SK-N-SH (cell line): ENCODE data around the gene DCDC1. TPM values are rescaled to one million over a fixed set of nuclear protein-coding genes. Genes with fewer than 3 reads are reported as not detected.

Experiments used
- CTCF ChIA-PET: fragments of 300-600, 350-600 bp; formaldehyde crosslinking; extraction: SDS; loops from one replicate; lab custom pipeline; 2021; lab: Yijun Ruan, JAX
- POLR2A ChIA-PET: fragments of 350-600 bp; sonication (Branson Sonifier 250); formaldehyde crosslinking; extraction: SDS; loops from one replicate; lab custom pipeline; 2020; ENCODE audit warnings: antibody characterized with exemption, inconsistent platforms; lab: Yijun Ruan, JAX
- DNase-seq: peaks from one replicate; pipeline ENCODE4 v3.0.0; 2012
- H2AFZ ChIP-seq: fragments of 200-600 bp; sonication (generic); 2 replicates; pipeline ENCODE4 v1.8.1; 2016; ENCODE audit warnings: antibody characterized with exemption, mild to moderate bottlenecking, low read depth
- H3F3A ChIP-seq: fragments of 200-600 bp; sonication (generic); replicated peaks from 2 replicates; pipeline ENCODE3; 2016; ENCODE audit warnings: antibody characterized with exemption, mild to moderate bottlenecking; ENCODE audit not compliant: insufficient read depth
- H3K27ac ChIP-seq, 2 experiments: fragments of 200-500 bp in 1 of 2; fragments of 200-600 bp in 1 of 2; sonication (Bioruptor generic) in 1 of 2; sonication (generic), shearing (Covaris generic) in 1 of 2; 2 replicates each; pipeline versions ENCODE4 v1.5.1 to v1.6.1; 2014 to 2016; ENCODE audit warnings: low read depth in 2 of 2, inconsistent platforms in 1 of 2, low read length in 1 of 2, mild to moderate bottlenecking in 1 of 2, mixed read lengths in 1 of 2
- H3K27me3 ChIP-seq: fragments of 200-600 bp; sonication (generic), shearing (Covaris generic); 2 replicates; pipeline ENCODE4 v1.6.1; 2016; ENCODE audit warnings: mixed run types; ENCODE audit not compliant: insufficient read depth
- H3K36me3 ChIP-seq, 2 experiments: fragments of 200-500 bp in 1 of 2; fragments of 200-600 bp in 1 of 2; sonication (Bioruptor generic) in 1 of 2; sonication (generic) in 1 of 2; replicated peaks in 1 of 2; 2 replicates each; pipeline versions ENCODE3 to v1.5.1; 2014 to 2016; ENCODE audit warnings: low read length in 1 of 2, mild to moderate bottlenecking in 1 of 2; ENCODE audit not compliant: insufficient read depth in 2 of 2, control insufficient read depth in 1 of 2
- H3K4me1 ChIP-seq, 2 experiments: fragments of 200-500 bp in 1 of 2; fragments of 200-600 bp in 1 of 2; sonication (Bioruptor generic) in 1 of 2; sonication (generic), shearing (Covaris generic) in 1 of 2; 2 replicates each; pipeline versions ENCODE4 v1.5.1 to v1.6.1; 2014 to 2016; ENCODE audit warnings: low read depth in 1 of 2, low read length in 1 of 2, mixed run types in 1 of 2; ENCODE audit not compliant: insufficient read depth in 2 of 2, control insufficient read depth in 1 of 2
- H3K4me2 ChIP-seq: fragments of 200-600 bp; sonication (generic), shearing (Covaris generic); 2 replicates; pipeline ENCODE4 v1.6.1; 2017; ENCODE audit warnings: mixed run types
- H3K4me3 ChIP-seq, 2 experiments: fragments of 200-500 bp in 1 of 2; fragments of 200-600 bp in 1 of 2; sonication (Bioruptor generic) in 1 of 2; sonication (generic), shearing (Covaris generic) in 1 of 2; 2 replicates each; pipeline versions ENCODE4 v1.5.1 to v1.8.1; 2014 to 2016; ENCODE audit warnings: low read depth in 2 of 2, inconsistent platforms in 1 of 2, low read length in 1 of 2, mild to moderate bottlenecking in 1 of 2, mixed read lengths in 1 of 2, moderate library complexity in 1 of 2
- H3K79me2 ChIP-seq: fragments of 200-600 bp; sonication (generic); 2 replicates; pipeline ENCODE4 v1.8.1; 2017; ENCODE audit warnings: mild to moderate bottlenecking; ENCODE audit not compliant: insufficient read depth
- H3K9ac ChIP-seq: fragments of 200-600 bp; sonication (generic); 2 replicates; pipeline ENCODE4 v1.6.1; 2017; ENCODE audit warnings: mixed run types
- H3K9me2 ChIP-seq: fragments of 200-600 bp; sonication (generic); 2 replicates; pipeline ENCODE4 v1.6.1; 2017; ENCODE audit warnings: mixed run types
- H3K9me3 ChIP-seq: fragments of 200-600 bp; sonication (generic); 2 replicates; pipeline ENCODE4 v1.6.1; 2017; ENCODE audit warnings: mixed run types, mild to moderate bottlenecking, moderate library complexity
- H4K20me1 ChIP-seq: fragments of 200-600 bp; sonication (generic); 2 replicates; pipeline ENCODE4 v1.6.1; 2017; ENCODE audit warnings: mild to moderate bottlenecking, mixed run types; ENCODE audit not compliant: insufficient read depth
- CHD2 ChIP-seq: fragments of 150-350 bp; IDR thresholded peaks from 2 replicates; pipeline ENCODE4 v1.6.1; 2018; ENCODE audit warnings: low read length; ENCODE audit not compliant: partially characterized antibody
- CTCF ChIP-seq: fragments of 200-600 bp; sonication (generic); IDR thresholded peaks from 2 replicates; pipeline ENCODE4 v1.6.1; 2017; ENCODE audit warnings: antibody characterized with exemption, mild to moderate bottlenecking, moderate library complexity
- ELF1 ChIP-seq: IDR thresholded peaks from 2 replicates; pipeline ENCODE4 v1.4.0; 2012
- FOSL2 ChIP-seq: IDR thresholded peaks from 2 replicates; pipeline ENCODE4 v1.4.0; 2012; ENCODE audit warnings: low read depth, mild to moderate bottlenecking, moderate library complexity, borderline replicate concordance
- GABPA ChIP-seq: IDR thresholded peaks from 2 replicates; pipeline ENCODE4 v1.4.0; 2012; ENCODE audit warnings: low read depth, mild to moderate bottlenecking
- JUND ChIP-seq: IDR thresholded peaks from 2 replicates; pipeline ENCODE4 v1.4.0; 2012
- MEF2A ChIP-seq: IDR thresholded peaks from 2 replicates; pipeline ENCODE4 v1.4.0; 2012; ENCODE audit warnings: low read depth, borderline replicate concordance
- NFIC ChIP-seq: IDR thresholded peaks from 2 replicates; pipeline ENCODE4 v1.4.0; 2012; ENCODE audit warnings: borderline replicate concordance
- NRF1 ChIP-seq: IDR thresholded peaks from 2 replicates; pipeline ENCODE4 v1.6.1; 2012; ENCODE audit warnings: low read depth, mild to moderate bottlenecking, low read length
- RAD21 ChIP-seq: IDR thresholded peaks from 2 replicates; pipeline ENCODE4 v1.6.1; 2012; ENCODE audit warnings: mild to moderate bottlenecking, low read length
- RFX5 ChIP-seq: IDR thresholded peaks from 2 replicates; pipeline ENCODE4 v1.6.1; 2012; ENCODE audit warnings: mild to moderate bottlenecking, improper control_type of control experiment, low read length
- RXRA ChIP-seq: IDR thresholded peaks from 2 replicates; pipeline ENCODE4 v1.4.0; 2012; ENCODE audit warnings: low read depth, mild to moderate bottlenecking, borderline replicate concordance
- SIN3A ChIP-seq: IDR thresholded peaks from 2 replicates; pipeline ENCODE4 v1.6.1; 2012; ENCODE audit warnings: low read depth, mild to moderate bottlenecking, low read length, moderate library complexity, borderline replicate concordance
- SMC3 ChIP-seq: IDR thresholded peaks from 2 replicates; pipeline ENCODE4 v1.6.1; 2012; ENCODE audit warnings: low read depth, low read length, improper control_type of control experiment
- ZBTB33 ChIP-seq: IDR thresholded peaks from 2 replicates; pipeline ENCODE4 v1.4.0; 2012; ENCODE audit warnings: low read depth, borderline replicate concordance
- WGBS: methylation state at CpG from one replicate; pipeline ENCODE4 v1.1.6; 2017; ENCODE audit warnings: low lambda C conversion rate; 5-methylcytosine and 5-hydroxymethylcytosine counted together
- polyA plus RNA-seq, 3 experiments: library from polyadenylated mRNA; depleted of rRNA; stranded (reverse); fragments of >200 nt; gene quantifications; 2 replicates each; pipeline ENCODE4 v1.2.3, GENCODE V29; 2012

DCDC1 gene
- polyA plus RNA-seq, 1 of the 3 experiments (the other 2 are of a cell fraction) = 0.12 TPM

- Histone ChIP-seq H3K27ac (no peak overlapping the region), H3K9me2 (no peaks in the 10 kb centered on the region), H3K36me3 (no peaks in the 10 kb centered on the region), H4K20me1 (no peaks in the 10 kb centered on the region), H2AFZ (no peak overlapping the region), H3K4me2 (no peak overlapping the region), H3F3A (no peaks in the 10 kb centered on the region), H3K9me3 (no peaks in the 10 kb centered on the region), H3K4me1 (peaks cover 0 to 3% of the 10 kb centered on the region in 2 experiments; a peak in 2 of 4 replicates), H3K27me3 (no peaks in the 10 kb centered on the region), H3K79me2 (no peaks in the 10 kb centered on the region)
- WGBS = 26% methylated on average over 8 of the region's 8 CpGs
- CTCF ChIA-PET = interaction anchor here (1.1 to 6.0 kb wide), 4 partner anchors 62 to 791 kb away, joined by 3 to 113 read pairs (median 6); no protein-coding TSS in a partner anchor
- POLR2A ChIA-PET = no interaction called here
- TF ChIP-seq GABPA (no peak), ELF1 (no peak), RFX5 (no peak), NRF1 (no peak), FOSL2 (no peak), ZBTB33 (no peak), RXRA (no peak), NFIC (no peak), RAD21 (no peak), SIN3A (no peak), CHD2 (no peak), JUND (no peak), MEF2A (no peak), CTCF (no peak), SMC3 (no peak)
- TF ChIP-seq, all 33 proteins: peak for 0
- no peak overlapping the region for H3K4me3 ChIP-seq
- DNase-seq = no peak
- no peak overlapping the region for H3K9ac ChIP-seq
Measured at GRCh38 chr11:30919389-30920152, 450.0 kb downstream of the DCDC1 start.
